Transverse colon (tissue), 4 donors: Measurements from ENCODE around the gene HAPLN1. TPM values are rescaled to one million over a fixed set of nuclear protein-coding genes. Genes with fewer than 3 reads are reported as not detected.

Source experiments
- DNase-seq: peaks from one replicate; pipeline ENCODE4 v3.0.0-alpha.2; 2019
- H3K27ac ChIP-seq, 4 donors: fragments of 200-600 bp; sonication (generic); 2 replicates each; pipeline ENCODE4 v1.5.1; 2016 to 2018; ENCODE audit warnings: inconsistent platforms in 4 of 4
- H3K27me3 ChIP-seq: fragments of 200-600 bp; sonication (generic); 2 replicates; pipeline ENCODE4 v1.5.1; 2017; ENCODE audit warnings: inconsistent platforms
- H3K36me3 ChIP-seq, 4 donors: fragments of 200-600 bp; sonication (generic); 2 replicates each; pipeline ENCODE4 v1.5.1; 2017 to 2019; ENCODE audit warnings: inconsistent platforms in 4 of 4
- H3K4me1 ChIP-seq, 4 donors: fragments of 200-600 bp; sonication (generic); 2 replicates each; pipeline ENCODE4 v1.5.1; 2017 to 2020; ENCODE audit warnings: inconsistent platforms in 4 of 4
- H3K4me3 ChIP-seq, 4 donors: fragments of 200-600 bp; sonication (generic); 1 replicate in 1 of 4; 2 replicates in 3 of 4; pipeline versions ENCODE4 v1.5.1 to v1.6.1; 2017 to 2019; ENCODE audit warnings: inconsistent platforms in 4 of 4
- H3K9me3 ChIP-seq, 2 donors: fragments of 200-600 bp; sonication (generic); 2 replicates each; pipeline ENCODE4 v1.5.1; 2017 to 2019; ENCODE audit warnings: inconsistent platforms in 2 of 2
- CTCF ChIP-seq, 5 experiments: fragments of 200-600 bp in 3 of 5; fragments of 450-650 bp in 2 of 5; sonication (generic) in 3 of 5; IDR thresholded peaks; 1 replicate in 2 of 5; 2 replicates in 3 of 5; pipeline ENCODE4 v1.5.1; 2016 to 2017; ENCODE audit warnings: antibody characterized with exemption in 5 of 5, inconsistent platforms in 3 of 5, mild to moderate bottlenecking in 2 of 5, moderate library complexity in 1 of 5
- EP300 ChIP-seq: sonication (generic); formaldehyde crosslinking; IDR thresholded peaks from one replicate; pipeline ENCODE4 v1.6.1; 2017; ENCODE audit warnings: antibody characterized with exemption, low read depth
- POLR2A ChIP-seq: fragments of 450-650 bp; IDR thresholded peaks from one replicate; pipeline ENCODE4 v1.6.1; 2016; ENCODE audit warnings: antibody characterized with exemption, mild to moderate bottlenecking, moderate library complexity
- POLR2AphosphoS5 ChIP-seq, 3 donors: sonication (generic); formaldehyde crosslinking; IDR thresholded peaks; one replicate each; pipeline ENCODE4 v1.6.1; 2016; ENCODE audit warnings: antibody characterized with exemption in 3 of 3
- WGBS, 2 donors: methylation state at CpG; one replicate each; pipeline ENCODE4 v1.1.5; 2018; ENCODE audit warnings: low coverage in 1 of 2; 5-methylcytosine and 5-hydroxymethylcytosine counted together
- in situ Hi-C, 4 donors: fragments of 200-750 bp; cut with MboI; loops; one replicate each; pipeline versions ENCODE4 v1.15.0 to v1.15.1; 2017; ENCODE audit warnings: low sequenced_read_pairs in 3 of 4, low pct_ligation_motif_present in 1 of 4, low pct_unique_long_range_greater_than_20kb in 1 of 4
- intact Hi-C: fragments of 100-400 bp; cut with DNase I; formaldehyde crosslinking; loops from one replicate; pipeline ENCODE4 v1.15.1; 2023; ENCODE audit warnings: low total_unique reads
- total RNA-seq, 4 donors: library from RNA; depleted of rRNA; stranded (reverse); fragments of >200 nt; gene quantifications; one replicate each; pipeline ENCODE4 v1.1.0, GENCODE V29; 2016

The HAPLN1 gene
- total RNA-seq, 4 donors from 2014 or later, result 0.48 to 3.1 TPM; not detected in 2

- Histone ChIP-seq H3K36me3 (no peaks in the 10 kb centered on the region), H3K9me3 (no peaks in the 10 kb centered on the region), H3K4me3 (no peak overlapping the region), H3K27ac (no peak overlapping the region), H3K4me1 (no peaks in the 10 kb centered on the region), H3K27me3 (no peaks in the 10 kb centered on the region)
- intact Hi-C loops, result no loop called here
- WGBS, 2 donors, result 66 to 75% methylated on average over 1 of the region's 1 CpG
- in situ Hi-C loops, result no loop called here
- no peak for DNase-seq
- TF ChIP-seq POLR2AphosphoS5 (IDR thresholded peaks at IDR 0.05) (no peak), POLR2A (no peak)
Observed at GRCh38 chr5:83654427-83654994, 66.1 kb downstream of the HAPLN1 start.

DNA sequence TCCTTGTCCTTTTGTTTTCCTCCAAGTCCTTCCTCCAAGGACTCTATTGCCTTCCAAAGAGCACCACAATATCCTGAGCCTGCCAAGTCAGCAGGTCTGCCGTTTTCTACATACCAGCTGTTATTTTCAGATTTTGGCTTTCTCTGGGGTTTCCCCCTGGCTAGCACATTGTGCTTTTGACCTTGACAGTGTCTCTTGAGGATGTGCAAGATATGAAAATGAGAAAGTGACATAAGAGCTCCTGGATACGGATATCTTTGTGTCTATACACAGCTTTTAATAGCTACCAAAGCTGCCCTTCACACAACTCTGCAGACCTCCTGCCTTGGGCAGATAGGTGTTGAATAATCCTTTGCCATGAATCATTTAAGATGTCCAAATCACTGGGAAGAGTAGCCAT lies 67.0 kb downstream of the HAPLN1 start:
- H3K36me3 ChIP-seq, result no peaks in the 10 kb centered on the region
- H3K4me3 ChIP-seq, result no peak overlapping the region
- no peak overlapping the region for H3K27ac ChIP-seq
- intact Hi-C loops (no loop called here), in situ Hi-C loops (no loop called here)
- TF ChIP-seq EP300 (no peak), CTCF (IDR thresholded peaks at IDR 0.05) (no peak), POLR2AphosphoS5 (IDR thresholded peaks at IDR 0.05) (no peak), POLR2A (no peak)
- no peaks in the 10 kb centered on the region for H3K27me3 ChIP-seq
- no peaks in the 10 kb centered on the region for H3K4me1 ChIP-seq
- H3K9me3 ChIP-seq, result no peaks in the 10 kb centered on the region
- no peak for DNase-seq
- 57 to 86% methylated on average over 1 to 2 of the region's 2 CpGs for WGBS, 2 donors

DNA sequence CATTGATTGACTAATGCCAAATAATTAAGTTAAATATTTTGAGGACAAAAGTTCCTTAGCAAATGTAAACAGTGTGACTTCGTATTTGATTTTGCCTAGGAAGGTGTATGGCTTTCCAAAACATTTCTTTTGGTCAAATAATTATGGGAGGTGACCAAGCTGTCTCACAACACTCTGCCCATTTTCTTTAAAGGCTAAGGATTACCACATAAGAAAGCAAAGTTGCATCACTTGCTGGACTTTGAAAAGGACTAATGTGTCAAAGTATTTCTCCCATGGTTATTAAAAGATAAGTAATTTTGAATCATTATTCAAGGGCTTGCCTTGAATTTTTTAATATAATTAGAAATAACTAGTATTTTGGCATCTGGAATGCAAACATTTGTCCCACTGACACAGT lies 74.7 kb downstream of the HAPLN1 start:
- Histone ChIP-seq H3K4me1 (no peaks in the 10 kb centered on the region), H3K27ac (no peak overlapping the region), H3K4me3 (no peak overlapping the region), H3K36me3 (no peaks in the 10 kb centered on the region), H3K9me3 (no peaks in the 10 kb centered on the region), H3K27me3 (no peaks in the 10 kb centered on the region)
- WGBS, 2 donors, result 48 to 50% methylated on average over 1 of the region's 1 CpG
- intact Hi-C loops, result no loop called here
- no peak for DNase-seq
- TF ChIP-seq CTCF (IDR thresholded peaks at IDR 0.05), result no peak
- in situ Hi-C loops, result no loop called here

GRCh38 chr5:83644301-83644700 lies 76.4 kb downstream of the HAPLN1 start:
- Histone ChIP-seq H3K9me3 (no peaks in the 10 kb centered on the region), H3K36me3 (no peaks in the 10 kb centered on the region), H3K27me3 (no peaks in the 10 kb centered on the region), H3K4me3 (no peak overlapping the region), H3K27ac (no peak overlapping the region), H3K4me1 (no peaks in the 10 kb centered on the region)
- intact Hi-C loops (no loop called here), in situ Hi-C loops (no loop called here)
- TF ChIP-seq CTCF (IDR thresholded peaks at IDR 0.05) (no peak), EP300 (no peak), POLR2A (no peak), POLR2AphosphoS5 (IDR thresholded peaks at IDR 0.05) (no peak)
- WGBS, 2 donors, result 91% methylated on average over 14 of the region's 14 CpGs; no CpG with 5 or more reads in 1 of the 2 donors
- DNase-seq, result no peak

- DNase-seq, result no peak
- Histone ChIP-seq H3K4me3 (no peak overlapping the region), H3K27ac (no peak overlapping the region), H3K9me3 (no peaks in the 10 kb centered on the region), H3K27me3 (no peaks in the 10 kb centered on the region), H3K4me1 (no peaks in the 10 kb centered on the region), H3K36me3 (no peaks in the 10 kb centered on the region)
- in situ Hi-C loops, result no loop called here
- intact Hi-C loops, result no loop called here
- TF ChIP-seq EP300 (no peak), CTCF (IDR thresholded peaks at IDR 0.05) (no peak), POLR2AphosphoS5 (IDR thresholded peaks at IDR 0.05) (no peak), POLR2A (no peak)
- WGBS, 2 donors, result 89 to 92% methylated on average over 3 of the region's 3 CpGs
Observed at GRCh38 chr5:83641946-83642345, 78.7 kb downstream of the HAPLN1 start.
